Endodermal cell (in vitro differentiated cells): ENCODE results near the gene PICALM. TPM values are rescaled to one million over a fixed set of nuclear protein-coding genes. Genes with fewer than 3 reads are reported as not detected.

Source experiments
- DNase-seq: peaks from one replicate; pipeline ENCODE4 v3.0.0-alpha.2; 2017
- H3K27ac ChIP-seq: 2 replicates; pipeline ENCODE4 v1.5.1; 2013; ENCODE audit warnings: mild to moderate bottlenecking, low read depth, low read length, moderate library complexity
- H3K27me3 ChIP-seq: 2 replicates; pipeline ENCODE4 v1.6.1; 2013; ENCODE audit warnings: mild to moderate bottlenecking, low read length, moderate library complexity; ENCODE audit not compliant: insufficient read depth, control insufficient read depth, poor library complexity, severe bottlenecking
- H3K36me3 ChIP-seq: 2 replicates; pipeline ENCODE4 v1.7.0; 2013; ENCODE audit warnings: mild to moderate bottlenecking, low read length, moderate library complexity; ENCODE audit not compliant: control insufficient read depth, insufficient read depth
- H3K4me1 ChIP-seq: one replicate; pipeline ENCODE4 v1.7.0; 2013; ENCODE audit warnings: low read length; ENCODE audit not compliant: control insufficient read depth, insufficient read depth
- H3K4me3 ChIP-seq: 2 replicates; pipeline ENCODE4 v1.5.1; 2013; ENCODE audit warnings: mild to moderate bottlenecking, low read length, moderate library complexity
- H3K9ac ChIP-seq: 2 replicates; pipeline ENCODE4 v1.6.1; 2013; ENCODE audit warnings: mild to moderate bottlenecking, low read length, moderate library complexity; ENCODE audit not compliant: poor library complexity, severe bottlenecking; ENCODE audit errors: extremely low read depth
- H3K9me3 ChIP-seq: 2 replicates; pipeline ENCODE4 v1.6.1; 2013; ENCODE audit warnings: mild to moderate bottlenecking, low read length, moderate library complexity; ENCODE audit not compliant: control insufficient read depth
- H3K27ac Mint-ChIP-seq: 2 replicates; pipeline ENCODE4 v1.8.0; 2020; ENCODE audit warnings: mixed read lengths
- H3K27me3 Mint-ChIP-seq: 2 replicates; pipeline ENCODE4 v1.8.0; 2021; ENCODE audit warnings: mild to moderate bottlenecking, mixed read lengths; ENCODE audit not compliant: insufficient read depth
- H3K36me3 Mint-ChIP-seq: 2 replicates; pipeline ENCODE4 v1.8.0; 2020; ENCODE audit warnings: low read depth, mixed read lengths
- H3K4me1 Mint-ChIP-seq: 2 replicates; pipeline ENCODE4 v1.8.0; 2020; ENCODE audit warnings: mixed read lengths
- H3K4me3 Mint-ChIP-seq: 2 replicates; pipeline ENCODE4 v1.8.0; 2020; ENCODE audit warnings: mild to moderate bottlenecking, moderate library complexity, mixed read lengths
- H3K9me3 Mint-ChIP-seq: 2 replicates; pipeline ENCODE4 v1.8.0; 2020; ENCODE audit warnings: mild to moderate bottlenecking, mixed read lengths
- CTCF ChIP-seq: fragments of 200-600 bp; sonication (generic); conservative IDR thresholded peaks from 2 replicates; pipeline ENCODE4 v1.5.0; 2021; ENCODE audit warnings: antibody characterized with exemption, mild to moderate bottlenecking
- WGBS, 2 experiments: methylation state at CpG; one replicate each; pipeline versions ENCODE4 v1.1.5 to v1.1.7; 2013; ENCODE audit warnings: missing lambda C conversion rate in 2 of 2, mixed read lengths in 1 of 2; ENCODE audit not compliant: insufficient coverage in 1 of 2, insufficient read length in 1 of 2; 5-methylcytosine and 5-hydroxymethylcytosine counted together
- long read RNA-seq, 4 experiments: library from polyadenylated mRNA in 2 of 4; library from RNA in 1 of 4; library from capped mRNA in 1 of 4; stranded (forward) in 3 of 4; unstranded in 1 of 4; transcript quantifications; one replicate each; pipeline ENCODE4 v2.0.0, GENCODE V29; 2020 to 2021; ENCODE audit warnings: inconsistent platforms in 1 of 4
- polyA plus RNA-seq, 2 experiments: library from polyadenylated mRNA; stranded (reverse); fragments of 50-300 nt; gene quantifications; one replicate each; pipeline ENCODE4 v1.2.3, GENCODE V29; 2013
- total RNA-seq, 2 donors: library from RNA; stranded (reverse); fragmentation: NEBNext Ultra II Directional in 1 of 2; extraction: Animal tissue kit (Norgen Biotek cat#: 25700) in 1 of 2; gene quantifications; 2 replicates in 1 of 2; 3 replicates in 1 of 2; pipeline ENCODE4 v1.2.1, GENCODE V29; 2021

The PICALM gene
- 100 to 1,000 TPM; 120 to 129 TPM for total RNA-seq
- polyA plus RNA-seq (2013, experiment 1 of 2) = 126 TPM
- 130 TPM for polyA plus RNA-seq (2013, experiment 2 of 2)
- long read RNA-seq, experiment 1, partial matches to known transcripts = 9 of 49 reads
- long read RNA-seq, experiment 1, other reads (novel, unspliced or antisense) = 34 of 49 reads
- long read RNA-seq, experiment 2, transcript PICALM-219 (20 exons, 3,474 nt) = major isoform, 8 of 73 reads
- long read RNA-seq, experiment 2, partial matches to known transcripts = 14 of 73 reads
- long read RNA-seq, experiment 2, other reads (novel, unspliced or antisense) = 42 of 73 reads
- long read RNA-seq, experiment 3, partial matches to known transcripts = 8 of 35 reads
- long read RNA-seq, experiment 3, other reads (novel, unspliced or antisense) = 23 of 35 reads
- long read RNA-seq, experiment 4, partial matches to known transcripts = 2 of 19 reads
- long read RNA-seq, experiment 4, other reads (novel, unspliced or antisense) = 13 of 19 reads

GRCh38 chr11:86068951-86069407, at the start of gene PICALM:
PICALM (minus strand) TSS chr11:86069084; CDS start chr11:86068780, 304 bp downstream.
- no peak for TF ChIP-seq CTCF
- Histone ChIP-seq H3K27me3 (no peaks in the 10 kb centered on the region), H3K9me3 (no peaks in the 10 kb centered on the region), H3K4me3 (peak within 1 kb of the TSS; percentile 90), H3K4me1 (peaks cover 4% of the 10 kb centered on the region), H3K9ac (peak within 1 kb of the TSS; percentile 87), H3K36me3 (no peaks in the 10 kb centered on the region), H3K27ac (peak within 1 kb of the TSS; percentile 91)
- peaks cover 32% of the 10 kb centered on the region for H3K4me1 Mint-ChIP-seq
- H3K27me3 Mint-ChIP-seq = no peaks in the 10 kb centered on the region
- no peaks in the 10 kb centered on the region for H3K36me3 Mint-ChIP-seq
- peak within 1 kb of the TSS; percentile 99 for H3K27ac Mint-ChIP-seq
- peak within 1 kb of the TSS; percentile 100 for H3K4me3 Mint-ChIP-seq
- peak; percentile 98 for DNase-seq
- no peaks in the 10 kb centered on the region for H3K9me3 Mint-ChIP-seq
- WGBS, 2 experiments = 0% methylated on average over 47 of the region's 48 CpGs; no CpG with 5 or more reads in 1 of the 2 experiments

- Mint-ChIP-seq H3K36me3 (no peaks in the 10 kb centered on the region), H3K4me1 (peaks cover 14% of the 10 kb centered on the region), H3K27ac (no peak overlapping the region), H3K27me3 (peaks cover 2% of the 10 kb centered on the region), H3K4me3 (no peak overlapping the region), H3K9me3 (no peaks in the 10 kb centered on the region)
- 89% methylated on average over 2 of the region's 2 CpGs for WGBS, 2 experiments
- DNase-seq = no peak
- H3K36me3 ChIP-seq = no peaks in the 10 kb centered on the region
- no peak overlapping the region for H3K9ac ChIP-seq
- H3K27me3 ChIP-seq = no peaks in the 10 kb centered on the region
- no peak overlapping the region for H3K27ac ChIP-seq
- no peaks in the 10 kb centered on the region for H3K9me3 ChIP-seq
- H3K4me3 ChIP-seq = no peak overlapping the region
- no peaks in the 10 kb centered on the region for H3K4me1 ChIP-seq
- no peak for TF ChIP-seq CTCF
Measured at GRCh38 chr11:86118253-86118652, 49.4 kb upstream of the PICALM start.

DNA sequence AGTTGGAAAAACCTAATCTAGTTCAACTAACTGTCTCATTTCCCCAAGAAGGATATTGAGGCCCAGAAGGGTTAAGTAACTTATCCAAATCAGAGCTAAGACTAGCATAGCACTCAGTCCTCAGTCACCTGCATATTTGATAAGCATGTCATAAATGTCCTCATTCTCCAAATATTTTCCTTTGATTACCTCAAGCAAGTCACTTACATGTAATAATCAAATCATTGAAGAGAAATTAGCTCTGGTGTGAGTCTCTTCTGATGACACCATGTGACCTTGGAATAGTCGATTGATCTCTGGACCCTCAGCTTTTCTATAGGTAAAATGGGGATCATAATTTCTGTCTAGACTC, 48.8 kb upstream of the PICALM start:
- Histone ChIP-seq H3K27ac (no peak overlapping the region), H3K9me3 (no peaks in the 10 kb centered on the region), H3K4me1 (no peaks in the 10 kb centered on the region), H3K36me3 (no peaks in the 10 kb centered on the region), H3K27me3 (no peaks in the 10 kb centered on the region), H3K9ac (no peak overlapping the region), H3K4me3 (no peak overlapping the region)
- Mint-ChIP-seq H3K36me3 (no peaks in the 10 kb centered on the region), H3K4me1 (peaks cover 8% of the 10 kb centered on the region), H3K27ac (no peak overlapping the region), H3K27me3 (peaks cover 2% of the 10 kb centered on the region), H3K4me3 (no peak overlapping the region), H3K9me3 (no peaks in the 10 kb centered on the region)
- DNase-seq = no peak
- TF ChIP-seq CTCF = no peak
- WGBS, 2 experiments = 93 to 100% methylated on average over 1 of the region's 1 CpG
